Panc1 (cell line): Measurements from ENCODE around the gene ARL13B. TPM values are rescaled to one million over a fixed set of nuclear protein-coding genes. Genes with fewer than 3 reads are reported as not detected.

Experiments used
- ATAC-seq: fragments of 200-7000 bp; cut with Tn5 transposase; 2 replicates; pipeline ENCODE4 v1.9.1; 2020; ENCODE audit warnings: mild to moderate bottlenecking, moderate library complexity
- BruUV-seq: library from RNA; stranded (reverse); fragments of 400-500 nt; replicated peaks from 2 replicates; lab custom pipeline; 2021; lab: Mats Ljungman, UMichigan
- CTCF ChIA-PET: fragments of 300-600 bp; sonication (Branson Sonifier 250); formaldehyde crosslinking; loops from one replicate; lab custom pipeline; 2022; ENCODE audit warnings: antibody characterized with exemption; lab: Charles Lee
- POLR2A ChIA-PET: fragments of 300-600 bp; sonication (Branson Sonifier 250); formaldehyde crosslinking; loops from one replicate; lab custom pipeline; 2022; ENCODE audit warnings: antibody characterized with exemption; lab: Charles Lee
- DNase-seq: peaks from one replicate; pipeline ENCODE4 v3.0.0-alpha.2; 2010; ENCODE audit warnings: low read depth, low spot score
- H3K27ac ChIP-seq: 2 replicates; pipeline ENCODE4 v1.5.1; 2011; ENCODE audit warnings: mild to moderate bottlenecking, low read length, inconsistent platforms
- H3K27me3 ChIP-seq: fragments of 200-500 bp; sonication (Bioruptor generic); 2 replicates; pipeline ENCODE4 v1.6.0; 2014; ENCODE audit warnings: low read length, inconsistent platforms; ENCODE audit not compliant: control insufficient read depth, insufficient read depth
- H3K36me3 ChIP-seq: fragments of 200-500 bp; sonication (Bioruptor generic); 2 replicates; pipeline ENCODE4 v1.5.1; 2014; ENCODE audit warnings: inconsistent platforms, mild to moderate bottlenecking, low read length, moderate library complexity; ENCODE audit not compliant: control insufficient read depth, insufficient read depth
- H3K4me1 ChIP-seq: 2 replicates; pipeline ENCODE4 v1.5.1; 2011; ENCODE audit warnings: inconsistent platforms, mild to moderate bottlenecking, low read length, moderate library complexity; ENCODE audit not compliant: control insufficient read depth, insufficient read depth
- H3K4me3 ChIP-seq, 2 experiments: 2 replicates each; pipeline ENCODE4 v1.5.1; 2011 to 2012; ENCODE audit warnings: low read depth in 2 of 2, low read length in 2 of 2, mild to moderate bottlenecking in 2 of 2, inconsistent platforms in 1 of 2, moderate library complexity in 1 of 2
- H3K9me3 ChIP-seq: fragments of 200-500 bp; sonication (Bioruptor generic); 2 replicates; pipeline ENCODE4 v1.5.1; 2014; ENCODE audit warnings: low read depth, mild to moderate bottlenecking, inconsistent platforms, low read length, moderate library complexity; ENCODE audit not compliant: control insufficient read depth, insufficient read depth
- POLR2AphosphoS5 ChIP-seq: IDR thresholded peaks from 2 replicates; pipeline ENCODE4 v1.6.1; 2012; ENCODE audit warnings: mild to moderate bottlenecking, low read depth, low read length, moderate library complexity
- SIN3A ChIP-seq: IDR thresholded peaks from 2 replicates; pipeline ENCODE4 v1.6.1; 2012; ENCODE audit warnings: low read depth, mild to moderate bottlenecking, low read length, moderate library complexity, borderline replicate concordance; ENCODE audit not compliant: insufficient read depth
- TCF7L2 ChIP-seq: IDR thresholded peaks from 2 replicates; pipeline ENCODE4 v1.6.1; 2011; ENCODE audit warnings: mild to moderate bottlenecking, low read depth, low read length, inconsistent platforms
- in situ Hi-C: cut with HindIII; loops from 2 replicates; pipeline ENCODE4 v1.10.0; 2016; ENCODE audit warnings: low sequenced_read_pairs, low pct_unique_long_range_greater_than_20kb
- intact Hi-C: fragments of 100-400 bp; cut with micrococcal nuclease; formaldehyde crosslinking; loops from one replicate; pipeline ENCODE4 v1.10.0; 2022; ENCODE audit not compliant: unreplicated experiment
- total RNA-seq: library from RNA; stranded (reverse); gene quantifications from one replicate; pipeline ENCODE4 v1.2.1, GENCODE V29; 2021; ENCODE audit not compliant: unreplicated experiment
- TF ChIP-seq, protein P1 (sequence below): fragments of 450-650 bp; IDR thresholded peaks from 2 replicates; pipeline ENCODE4 v1.5.1; 2017; ENCODE audit warnings: mild to moderate bottlenecking
- TF ChIP-seq, protein P2 (sequence below), 2 experiments: IDR thresholded peaks; 2 replicates each; pipeline ENCODE4 v1.6.1; 2011 to 2012; ENCODE audit warnings: low read depth in 2 of 2, control low read depth in 1 of 2, low read length in 1 of 2, mild to moderate bottlenecking in 1 of 2, moderate library complexity in 1 of 2; ENCODE audit not compliant: insufficient read depth in 1 of 2

Gene ARL13B
- total RNA-seq, 1 experiment from 2014 or later: 26.6 TPM

DNA sequence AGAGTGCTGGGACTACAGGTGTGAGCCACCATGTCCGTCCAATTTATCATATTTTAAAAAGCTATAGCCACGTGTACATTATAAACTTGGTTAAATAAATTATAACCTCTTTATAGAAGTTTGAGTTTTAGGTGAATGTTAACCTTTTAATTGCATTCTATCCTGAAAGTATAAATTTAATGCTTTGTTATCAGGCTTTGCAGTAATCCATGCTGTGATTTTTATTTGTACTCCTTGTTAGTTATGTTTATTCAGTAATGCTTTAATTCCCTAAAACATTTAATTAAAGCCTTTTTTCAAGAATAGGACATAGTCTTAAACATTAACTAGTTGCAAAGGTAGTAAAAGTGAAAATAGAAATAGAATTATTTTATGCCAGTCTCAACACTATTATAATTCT, 11.7 kb downstream of the ARL13B start:
- no peak for TF ChIP-seq POLR2AphosphoS5
- TF ChIP-seq, protein P1, sequence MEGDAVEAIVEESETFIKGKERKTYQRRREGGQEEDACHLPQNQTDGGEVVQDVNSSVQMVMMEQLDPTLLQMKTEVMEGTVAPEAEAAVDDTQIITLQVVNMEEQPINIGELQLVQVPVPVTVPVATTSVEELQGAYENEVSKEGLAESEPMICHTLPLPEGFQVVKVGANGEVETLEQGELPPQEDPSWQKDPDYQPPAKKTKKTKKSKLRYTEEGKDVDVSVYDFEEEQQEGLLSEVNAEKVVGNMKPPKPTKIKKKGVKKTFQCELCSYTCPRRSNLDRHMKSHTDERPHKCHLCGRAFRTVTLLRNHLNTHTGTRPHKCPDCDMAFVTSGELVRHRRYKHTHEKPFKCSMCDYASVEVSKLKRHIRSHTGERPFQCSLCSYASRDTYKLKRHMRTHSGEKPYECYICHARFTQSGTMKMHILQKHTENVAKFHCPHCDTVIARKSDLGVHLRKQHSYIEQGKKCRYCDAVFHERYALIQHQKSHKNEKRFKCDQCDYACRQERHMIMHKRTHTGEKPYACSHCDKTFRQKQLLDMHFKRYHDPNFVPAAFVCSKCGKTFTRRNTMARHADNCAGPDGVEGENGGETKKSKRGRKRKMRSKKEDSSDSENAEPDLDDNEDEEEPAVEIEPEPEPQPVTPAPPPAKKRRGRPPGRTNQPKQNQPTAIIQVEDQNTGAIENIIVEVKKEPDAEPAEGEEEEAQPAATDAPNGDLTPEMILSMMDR: no peak
- no peak for TF ChIP-seq SIN3A
- TF ChIP-seq, protein P2, sequence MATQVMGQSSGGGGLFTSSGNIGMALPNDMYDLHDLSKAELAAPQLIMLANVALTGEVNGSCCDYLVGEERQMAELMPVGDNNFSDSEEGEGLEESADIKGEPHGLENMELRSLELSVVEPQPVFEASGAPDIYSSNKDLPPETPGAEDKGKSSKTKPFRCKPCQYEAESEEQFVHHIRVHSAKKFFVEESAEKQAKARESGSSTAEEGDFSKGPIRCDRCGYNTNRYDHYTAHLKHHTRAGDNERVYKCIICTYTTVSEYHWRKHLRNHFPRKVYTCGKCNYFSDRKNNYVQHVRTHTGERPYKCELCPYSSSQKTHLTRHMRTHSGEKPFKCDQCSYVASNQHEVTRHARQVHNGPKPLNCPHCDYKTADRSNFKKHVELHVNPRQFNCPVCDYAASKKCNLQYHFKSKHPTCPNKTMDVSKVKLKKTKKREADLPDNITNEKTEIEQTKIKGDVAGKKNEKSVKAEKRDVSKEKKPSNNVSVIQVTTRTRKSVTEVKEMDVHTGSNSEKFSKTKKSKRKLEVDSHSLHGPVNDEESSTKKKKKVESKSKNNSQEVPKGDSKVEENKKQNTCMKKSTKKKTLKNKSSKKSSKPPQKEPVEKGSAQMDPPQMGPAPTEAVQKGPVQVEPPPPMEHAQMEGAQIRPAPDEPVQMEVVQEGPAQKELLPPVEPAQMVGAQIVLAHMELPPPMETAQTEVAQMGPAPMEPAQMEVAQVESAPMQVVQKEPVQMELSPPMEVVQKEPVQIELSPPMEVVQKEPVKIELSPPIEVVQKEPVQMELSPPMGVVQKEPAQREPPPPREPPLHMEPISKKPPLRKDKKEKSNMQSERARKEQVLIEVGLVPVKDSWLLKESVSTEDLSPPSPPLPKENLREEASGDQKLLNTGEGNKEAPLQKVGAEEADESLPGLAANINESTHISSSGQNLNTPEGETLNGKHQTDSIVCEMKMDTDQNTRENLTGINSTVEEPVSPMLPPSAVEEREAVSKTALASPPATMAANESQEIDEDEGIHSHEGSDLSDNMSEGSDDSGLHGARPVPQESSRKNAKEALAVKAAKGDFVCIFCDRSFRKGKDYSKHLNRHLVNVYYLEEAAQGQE (IDR thresholded peaks at IDR 0.05; ENCODE audit: insufficient read depth in 1 of 2, low read depth in 2 of 2, low read length in 1 of 2): no peak
- no peak for TF ChIP-seq TCF7L2

DNA sequence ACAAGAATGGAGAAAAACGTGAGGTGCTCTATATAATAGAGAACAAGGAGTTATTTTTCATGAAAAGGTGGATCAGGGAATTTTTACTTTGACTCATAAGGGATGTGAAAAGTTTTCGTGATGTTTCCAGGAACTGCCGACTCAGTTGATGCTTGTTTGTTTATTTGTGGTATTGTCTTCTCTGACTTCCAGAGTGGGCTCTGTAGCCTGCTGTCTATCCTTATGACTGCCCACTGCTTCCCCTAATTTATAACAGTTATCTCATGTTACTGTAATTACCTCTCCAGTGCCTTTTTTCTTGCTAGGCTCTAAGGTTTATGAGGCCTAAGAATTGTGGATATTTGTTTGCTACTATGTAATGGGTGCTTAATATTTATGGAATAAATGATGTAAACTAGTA, 12.3 kb downstream of the ARL13B start:
- ChIA-PET POLR2A (no interaction called here), CTCF (no interaction called here)

More for the DNA sequence above, 11.7 kb downstream of the ARL13B start:
- intact Hi-C loops (no loop called here), in situ Hi-C loops (no loop called here)
- no peaks in the 10 kb centered on the region for H3K36me3 ChIP-seq
- no peaks in the 10 kb centered on the region for H3K9me3 ChIP-seq
- ChIA-PET CTCF (no interaction called here), POLR2A (no interaction called here)
- H3K4me1 ChIP-seq: no peaks in the 10 kb centered on the region
- no peak overlapping the region for H3K27ac ChIP-seq
- no peak overlapping the region for H3K4me3 ChIP-seq
- ATAC-seq (no peak), DNase-seq (no peak)
- BruUV-seq: no TSS peak
- no peaks in the 10 kb centered on the region for H3K27me3 ChIP-seq

More for the DNA sequence above, 12.3 kb downstream of the ARL13B start:
- in situ Hi-C loops: no loop called here
- intact Hi-C loops: no loop called here
- TF ChIP-seq SIN3A (no peak), TCF7L2 (no peak), POLR2AphosphoS5 (no peak)
- TF ChIP-seq, protein P1: no peak
- TF ChIP-seq, protein P2 (IDR thresholded peaks at IDR 0.05; ENCODE audit: insufficient read depth in 1 of 2, low read depth in 2 of 2, low read length in 1 of 2): no peak
- Histone ChIP-seq H3K27me3 (no peaks in the 10 kb centered on the region), H3K27ac (no peak overlapping the region), H3K4me3 (no peak overlapping the region), H3K36me3 (no peaks in the 10 kb centered on the region), H3K4me1 (no peaks in the 10 kb centered on the region), H3K9me3 (no peaks in the 10 kb centered on the region)
- no TSS peak for BruUV-seq
- ATAC-seq (no peak), DNase-seq (no peak)
